Right ventricle myocardium inferior (tissue), 1 donor: Measurements from ENCODE around the gene GEMIN5. TPM values are rescaled to one million over a fixed set of nuclear protein-coding genes. Genes with fewer than 3 reads are reported as not detected.
"Not testable (repeated sequence)": the region's sequence is repeated elsewhere in the genome, so short reads cannot be mapped to it uniquely, and the experiment has no call there.

Experiments used
- ATAC-seq: fragments of 200-7000 bp; cut with Tn5 transposase; one replicate; pipeline ENCODE4 v1.9.1; 2020; ENCODE audit warnings: mild to moderate bottlenecking, moderate library complexity
- DNase-seq: peaks from one replicate; pipeline ENCODE4 v3.0.0; 2021; ENCODE audit errors: missing footprints
- intact Hi-C: fragments of 100-400 bp; cut with DNase I; formaldehyde crosslinking; loops from one replicate; pipeline ENCODE4 v1.11.0; 2022
- total RNA-seq: library from RNA; stranded (reverse); fragmentation: NEBNext Ultra II Directional; extraction: Animal tissue kit (Norgen Biotek cat#: 25700); gene quantifications from one replicate; pipeline ENCODE4 v1.2.1, GENCODE V29; 2021
- donor health status: DM: no; HTN: yes; CAD: no; lungs with severe emphysema.

Gene GEMIN5
- total RNA-seq, 1 donor from 2014 or later = 13.0 TPM

GRCh38 chr5:154948313-154948712, 10.3 kb upstream of the GEMIN5 start:
- ATAC-seq (no peak), DNase-seq (no peak)
- intact Hi-C loops = no loop called here

- no peak for ATAC-seq
- DNase-seq = no peak
- intact Hi-C loops = no loop called here
Measured at GRCh38 chr5:154947778-154948177, 9.8 kb upstream of the GEMIN5 start.

DNA sequence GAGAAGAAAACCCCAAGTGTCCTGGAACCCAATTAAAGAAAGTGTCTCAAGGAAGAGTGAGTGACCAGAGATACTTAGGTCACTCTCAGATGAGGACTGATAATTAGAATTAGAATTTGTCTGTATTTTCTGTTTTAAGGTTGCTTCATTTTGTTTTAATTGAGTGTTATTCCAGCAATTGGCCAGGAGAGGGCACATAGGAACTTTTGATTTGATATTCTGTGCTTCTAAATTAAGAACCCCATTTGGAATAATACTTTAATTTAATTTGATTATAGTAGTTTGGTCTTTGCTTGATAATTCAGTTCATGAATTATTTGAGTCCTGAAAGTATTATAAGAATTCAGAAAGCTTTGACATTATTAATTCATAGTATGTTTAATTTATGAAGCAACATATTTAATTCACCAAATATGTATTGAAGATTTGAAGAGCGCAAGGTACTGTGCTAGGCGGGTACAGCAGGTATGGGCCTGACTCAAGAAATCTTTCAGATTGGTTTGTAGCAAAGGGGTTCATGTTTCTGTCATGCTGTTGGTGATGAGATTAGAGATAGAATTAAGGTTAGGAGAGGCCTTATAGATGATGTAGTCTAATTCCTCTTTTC, 7.8 kb upstream of the GEMIN5 start:
- DNase-seq (no peak), ATAC-seq (no peak)
- intact Hi-C loops = no loop called here

DNA sequence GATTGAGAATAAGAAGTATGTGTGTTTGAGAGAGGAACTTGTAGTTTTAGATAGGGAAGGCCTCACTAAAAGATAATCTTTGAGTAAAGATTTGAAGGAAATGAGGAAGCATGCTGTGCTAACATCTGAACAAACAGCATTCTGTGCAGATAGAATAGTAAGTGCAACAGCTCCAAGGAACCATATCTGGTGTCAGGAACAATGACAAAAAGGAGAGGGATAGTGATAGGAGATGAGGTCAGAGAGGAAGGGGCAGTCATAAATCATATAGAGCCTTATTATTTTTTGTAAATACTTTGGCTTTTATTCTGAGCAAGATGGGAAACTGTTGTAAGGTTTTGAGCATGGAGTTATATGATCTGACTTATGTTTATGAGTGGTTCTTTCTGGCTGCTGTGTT, 6.7 kb upstream of the GEMIN5 start:
- intact Hi-C loops = no loop called here
- no peak for DNase-seq
- no peak for ATAC-seq

- intact Hi-C loops = no loop called here
- DNase-seq (no peak), ATAC-seq (no peak)
Measured at GRCh38 chr5:154943527-154943926, 5.5 kb upstream of the GEMIN5 start.

- intact Hi-C loops = no loop called here
- DNase-seq (peak; percentile 96), ATAC-seq (peak; percentile 67)
Measured at GRCh38 chr5:154940772-154941620, 3.0 kb upstream of the GEMIN5 start, which contains the start of gene MRPL22. Gene MRPL22 (plus strand): TSS chr5:154941073. CDS start chr5:154941111, 38 bp downstream.

- ATAC-seq (no peak), DNase-seq (no peak)
- intact Hi-C loops = no loop called here
Measured at GRCh38 chr5:154940375-154940771, 2.4 kb upstream of the GEMIN5 start.

DNA sequence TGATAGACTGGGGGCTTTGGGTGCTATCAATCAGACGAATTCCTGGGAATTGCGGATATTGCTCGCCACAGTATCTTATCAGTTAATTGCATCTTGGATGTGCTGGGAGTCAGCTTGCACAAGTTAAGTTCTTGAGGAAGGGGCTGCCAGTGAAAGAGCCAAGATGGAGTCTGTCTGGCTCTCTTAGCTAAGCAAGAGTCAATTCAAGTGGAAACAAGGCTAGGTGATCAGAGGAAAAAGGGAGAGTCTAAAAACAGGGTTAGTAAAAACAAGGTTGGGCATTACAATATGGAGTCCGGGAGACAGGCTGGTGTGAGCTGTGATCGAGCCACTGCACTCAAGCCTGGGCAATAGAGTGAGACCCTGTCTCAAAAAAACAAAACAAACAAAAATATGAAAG, 1.4 kb upstream of the GEMIN5 start:
- intact Hi-C loops = loop anchor here (5.0 kb wide), 1 partner anchor 82 kb away; the partner anchor contains the start of gene CNOT8

GRCh38 chr5:154937186-154937717, 759 bp downstream of the GEMIN5 start:
- intact Hi-C loops = loop anchor here (5.0 kb wide), 1 partner anchor 80 kb away; the partner anchor contains the start of gene CNOT8

More for the DNA sequence above, 1.4 kb upstream of the GEMIN5 start:
- DNase-seq, ATAC-seq: not testable (repeated sequence)

GRCh38 chr5:154934881-154935280, 3.1 kb downstream of the GEMIN5 start:
- intact Hi-C loops = loop anchor here (5.0 kb wide), 1 partner anchor 78 kb away; the partner anchor contains the start of gene CNOT8
- ATAC-seq (no peak), DNase-seq (no peak)

More at GRCh38 chr5:154937186-154937717, 759 bp downstream of the GEMIN5 start:
- no peak for ATAC-seq
- DNase-seq = no peak

DNA sequence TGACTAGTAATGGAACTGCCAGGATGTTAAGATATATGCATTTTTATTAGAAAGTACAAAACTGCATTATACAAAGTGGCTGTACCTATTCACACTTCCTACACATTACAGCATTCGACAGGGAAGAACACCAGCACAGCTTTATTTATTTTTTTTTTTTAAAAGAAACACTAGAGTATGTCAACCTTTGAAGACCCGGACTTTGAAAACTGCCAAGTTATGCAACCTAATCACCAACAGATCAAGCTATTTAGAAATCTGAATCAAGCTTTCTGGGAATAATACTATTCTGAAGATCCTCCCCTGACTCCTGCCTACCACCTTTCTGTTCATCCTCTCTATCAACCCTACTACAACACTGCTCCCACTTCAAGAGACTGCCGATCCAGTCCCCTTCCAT, 4.5 kb downstream of the GEMIN5 start:
- ATAC-seq (no peak), DNase-seq (no peak)
- intact Hi-C loops = no loop called here

DNA sequence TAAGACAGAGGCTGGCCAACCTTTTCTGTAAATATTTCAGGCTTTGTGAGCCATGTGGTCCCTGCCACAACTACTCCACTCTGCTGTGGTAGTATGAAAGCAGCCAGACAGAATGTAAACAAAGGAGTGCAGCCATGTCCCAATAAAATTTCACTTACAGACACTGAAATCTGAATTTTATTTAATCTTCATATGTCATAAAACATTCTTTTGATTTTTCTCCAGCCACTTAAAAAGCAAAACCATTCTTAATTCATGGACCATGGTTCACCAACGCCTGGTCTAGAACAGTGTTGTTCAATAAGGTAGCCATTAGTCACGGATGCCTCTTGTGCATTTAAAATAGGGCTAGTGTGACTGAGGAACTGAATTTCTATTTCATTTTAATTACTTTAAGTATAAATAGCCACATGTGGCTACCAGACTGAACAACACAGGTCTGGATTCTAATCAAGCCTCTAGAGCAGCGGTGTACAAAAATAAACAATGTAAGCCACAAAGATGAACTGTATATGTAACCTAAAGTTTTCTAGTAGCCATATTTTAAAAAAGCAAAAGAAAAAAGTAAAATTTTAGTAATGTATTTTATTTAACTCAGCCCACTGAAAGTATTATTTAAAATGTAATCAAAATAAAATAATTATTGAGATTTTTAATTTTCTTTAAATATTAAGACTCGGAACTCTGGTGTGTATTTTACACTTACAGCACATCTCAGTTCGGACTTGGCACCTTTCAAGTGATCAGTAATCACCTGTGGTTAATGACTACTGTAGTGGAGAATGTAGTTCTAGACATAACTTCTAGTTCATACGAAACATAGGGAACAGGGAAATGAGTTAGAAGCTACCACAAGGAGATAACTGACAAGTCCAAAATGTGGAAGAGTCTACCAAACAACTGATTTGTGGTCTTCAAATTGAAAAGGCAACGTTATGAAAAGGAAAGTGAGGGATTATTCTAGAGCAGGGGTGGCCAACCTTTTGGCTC, 14.3 kb downstream of the GEMIN5 start:
- intact Hi-C loops = no loop called here
- DNase-seq (no peak), ATAC-seq (no peak)

- ATAC-seq (no peak), DNase-seq (no peak)
- intact Hi-C loops = no loop called here
Measured at GRCh38 chr5:154917757-154918156, 20.3 kb downstream of the GEMIN5 start.

GRCh38 chr5:154916874-154917273, 21.1 kb downstream of the GEMIN5 start:
- DNase-seq (no peak), ATAC-seq (no peak)
- intact Hi-C loops = no loop called here

- DNase-seq, intact Hi-C loops, ATAC-seq: not testable (repeated sequence)
Measured at GRCh38 chr5:154905601-154906000, 32.4 kb downstream of the GEMIN5 start.

DNA sequence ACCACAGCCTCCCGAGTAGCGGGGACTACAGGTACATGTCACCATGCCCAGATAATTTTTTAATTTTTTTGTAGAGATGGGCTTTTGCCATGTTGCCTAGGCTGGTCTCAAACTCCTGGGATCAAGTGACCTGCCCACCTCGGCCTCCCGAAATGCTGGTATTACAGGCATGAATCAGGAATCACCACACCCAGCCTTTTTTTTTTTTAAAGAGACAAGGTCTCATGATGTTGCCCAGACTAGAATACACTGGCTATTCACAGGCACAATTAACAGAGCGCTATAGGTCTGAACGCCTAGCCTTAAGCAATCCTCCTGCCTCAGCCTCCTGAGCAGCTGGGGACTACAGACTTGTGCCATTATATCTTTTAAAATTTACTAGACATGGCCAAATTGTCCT, 36.1 kb downstream of the GEMIN5 start:
- intact Hi-C loops = no loop called here
- DNase-seq = no peak
- no peak for ATAC-seq

- DNase-seq (no peak), ATAC-seq (no peak)
- intact Hi-C loops = no loop called here
Measured at GRCh38 chr5:154901276-154901675, 36.7 kb downstream of the GEMIN5 start.

DNA sequence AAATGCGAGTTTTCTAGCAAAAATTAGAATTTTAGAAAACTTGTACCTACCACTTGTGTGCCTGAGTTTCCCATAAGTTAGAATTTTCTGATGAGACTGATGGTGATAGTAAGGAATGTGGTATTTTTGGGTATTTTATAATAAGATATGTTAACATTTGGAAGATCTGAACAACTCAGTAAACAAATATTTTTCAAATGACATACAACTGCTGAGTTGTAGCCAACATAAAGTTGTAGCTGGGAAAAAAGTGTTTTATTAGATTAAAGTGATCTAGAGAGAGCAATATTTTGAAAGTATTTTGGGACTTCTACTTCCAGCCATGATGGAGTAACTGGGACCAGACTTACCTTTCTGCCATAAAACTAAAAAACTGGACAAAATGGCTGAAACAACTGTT, 37.9 kb downstream of the GEMIN5 start:
- intact Hi-C loops = no loop called here
- ATAC-seq (no peak), DNase-seq (no peak)
